Ovary (tissue), 3 donors: ENCODE measurements around the gene GNL2.

Experiments
- CTCF ChIP-seq, 3 donors: fragments of 450-650 bp in 2 of 3; fragments of 200-600 bp in 1 of 3; IDR thresholded peaks; one replicate each; pipeline versions ENCODE4 v1.5.1 to v1.8.0; 2016 to 2022; ENCODE audit warnings: antibody characterized with exemption in 3 of 3, mild to moderate bottlenecking in 1 of 3
- POLR2A ChIP-seq: fragments of 450-650 bp; IDR thresholded peaks from one replicate; pipeline ENCODE4 v1.6.1; 2017; ENCODE audit warnings: antibody characterized with exemption, mild to moderate bottlenecking, moderate library complexity
- donor health status: DM: no; HTN: no; CAD: no.

- TF ChIP-seq POLR2A (no peak), CTCF (IDR thresholded peaks at IDR 0.05) (no peak)
These were observed 10.9 kb upstream of the GNL2 start for GRCh38 chr1:37606481-37607263.
